A549 treated with Mapracorat at 1 μM for 4 hours (cell line): ENCODE results near the gene MNAT1. TPM values are rescaled to one million over a fixed set of nuclear protein-coding genes. Genes with fewer than 3 reads are reported as not detected.

Experiments used
- total RNA-seq: library from RNA; stranded (reverse); fragments of 200-300 nt; extraction: Qiagen RNA extraction; gene quantifications from 5 replicates; pipeline ENCODE4 v1.2.3, GENCODE V29; 2022

The MNAT1 gene
- 38.5 to 52.9 TPM (median 38.9 TPM) in 5 replicates for total RNA-seq

DNA sequence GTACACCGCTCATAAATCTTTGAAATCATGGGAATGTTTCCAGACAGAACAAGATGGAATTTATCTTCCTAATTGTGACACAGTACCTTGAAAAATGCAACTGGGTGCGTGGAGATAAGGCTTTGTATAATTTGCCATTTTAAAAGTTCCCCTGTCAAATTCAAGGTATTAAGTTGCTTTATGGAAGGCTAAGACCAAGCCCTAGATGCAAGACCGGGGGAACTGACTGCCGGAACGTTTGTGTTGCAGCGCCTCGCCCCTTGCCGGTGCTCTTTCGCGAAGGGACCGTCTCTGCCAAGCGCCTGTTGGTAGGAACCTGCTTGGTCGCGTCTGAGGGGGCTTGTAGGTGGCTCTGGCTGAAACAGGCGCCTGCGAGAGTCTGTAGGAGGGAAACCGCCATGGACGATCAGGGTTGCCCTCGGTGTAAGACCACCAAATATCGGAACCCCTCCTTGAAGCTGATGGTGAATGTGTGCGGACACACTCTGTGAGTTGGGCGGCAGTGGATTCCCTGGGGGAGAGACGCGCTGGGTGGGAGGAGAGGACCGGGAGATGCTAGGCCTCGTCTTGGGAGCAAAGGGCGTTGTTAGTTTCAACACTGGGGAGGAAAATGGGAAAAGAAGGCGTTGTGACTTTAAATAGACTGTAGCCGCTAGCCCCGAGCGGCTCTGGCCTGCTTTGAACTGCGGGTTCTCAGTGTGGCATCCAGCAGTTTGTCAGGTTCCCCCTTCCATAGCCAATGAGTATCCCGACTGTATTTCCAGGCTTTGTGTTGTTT is at the start of gene MNAT1:
Gene MNAT1 (plus strand): TSS at position 297 of the 778 bp plus-strand sequence. CDS start 102 bp downstream, at position 399.

GRCh38 chr14:60723907-60724618 is 10.5 kb upstream of the MNAT1 start, which contains the start of gene SIX4:
Gene SIX4, minus strand, starts transcription at chr14:60724351. Its CDS starts 277 bp downstream, at chr14:60724074.

GRCh38 chr14:60980811-60981632 is 246.5 kb downstream of the MNAT1 start, which contains the start of the genes SLC38A6 and TRMT5:
Gene SLC38A6, plus strand, starts transcription at chr14:60981245. Its CDS starts 33 bp downstream, at chr14:60981278.
Gene TRMT5, minus strand, starts transcription at chr14:60981079. Its CDS starts 106 bp downstream, at chr14:60980973.

Other genes starting within 250 kb of the MNAT1 start
- gene C14orf39, start 248.7 kb upstream of the MNAT1 start, total RNA-seq = not detected in 5 replicates
- not detected in 5 replicates for gene SIX6, start 225.6 kb upstream of the MNAT1 start, total RNA-seq
- 5.6 to 8.1 TPM (median 6.8 TPM) in 5 replicates for gene SIX1, start 85.3 kb upstream of the MNAT1 start, total RNA-seq
- gene SIX4, start 10.4 kb upstream of the MNAT1 start, total RNA-seq = 1.2 to 3.6 TPM (median 2.5 TPM) in 5 replicates
- 12.3 to 15.6 TPM (median 14.3 TPM) in 5 replicates for gene TRMT5, start 246.3 kb downstream of the MNAT1 start, total RNA-seq
- 14.1 to 22.3 TPM (median 17.3 TPM) in 5 replicates for gene SLC38A6, start 246.5 kb downstream of the MNAT1 start, total RNA-seq